C4-2B (cell line): Measurements from ENCODE around the gene PGM1.

Experiments used
- CTCF ChIP-seq: fragments of 450-650 bp; conservative IDR thresholded peaks from 2 replicates; pipeline ENCODE4 v1.5.1; 2017; ENCODE audit warnings: mild to moderate bottlenecking
- ZFX ChIP-seq: fragments of 450-650 bp; IDR thresholded peaks from 2 replicates; pipeline ENCODE4 v1.6.1; 2017

DNA sequence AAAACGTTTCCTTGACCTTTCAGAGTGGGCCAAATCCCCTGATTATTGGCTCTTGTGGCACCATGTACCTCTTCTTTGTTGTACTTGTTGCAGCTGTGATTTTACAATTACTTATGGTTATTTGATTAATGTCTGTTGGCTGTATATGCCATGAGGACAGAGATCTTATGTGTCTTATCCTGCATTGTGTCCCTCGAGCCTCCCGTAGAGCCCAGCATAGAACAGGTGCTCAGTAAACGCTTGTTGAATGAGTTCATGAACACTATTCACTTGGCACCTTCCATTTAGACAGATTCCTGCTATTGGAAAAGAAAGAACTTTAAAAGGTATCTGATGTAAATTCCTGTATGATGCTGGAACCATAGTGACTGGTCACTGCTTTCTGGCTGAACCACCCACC is 48.4 kb downstream of the PGM1 start:
- no peak for TF ChIP-seq ZFX
- no peak for TF ChIP-seq CTCF
